ENCODE data around the gene MCC. TPM values are rescaled to one million over a fixed set of nuclear protein-coding genes. Genes with fewer than 3 reads are reported as not detected.
A peak's percentile ranks its signal among the peaks of the same experiment; 100 is the strongest.

MCC gene
- total RNA-seq, 1 experiment from 2014 or later = 23.5 TPM

DNA sequence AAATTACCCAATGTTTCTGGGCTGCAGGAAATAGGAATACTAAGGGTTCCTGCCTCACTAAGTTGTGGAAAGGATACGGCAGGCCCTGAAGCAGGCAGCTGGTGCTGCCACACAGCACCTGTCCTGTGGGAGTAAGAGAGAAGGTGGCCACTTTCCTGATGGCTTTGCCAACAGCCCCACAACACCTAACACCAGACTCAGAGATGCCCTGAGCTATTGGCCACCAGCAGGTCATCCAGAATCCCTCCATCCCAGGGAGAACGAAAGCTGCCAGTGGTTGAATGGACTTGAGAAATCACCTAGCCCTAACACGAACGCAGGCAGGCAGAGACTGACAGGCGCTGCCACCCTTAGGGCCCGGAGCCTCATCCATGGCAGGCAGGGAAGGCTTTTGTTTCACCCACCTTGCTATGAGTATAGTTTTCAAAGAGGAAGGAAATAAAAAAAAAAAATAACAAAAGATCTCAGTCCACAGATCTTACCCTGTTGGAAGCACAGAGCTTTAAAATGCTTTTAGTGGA, 429.5 kb downstream of the MCC start:
- no peak overlapping the region for H3K4me3 Mint-ChIP-seq
- POLR2A ChIA-PET = no interaction called here
- H3K27ac Mint-ChIP-seq = peak overlapping the region; percentile 66; the same call in 1 of the 2 replicates
- CTCF ChIA-PET = interaction anchor here (0.9 to 1.5 kb wide), 3 partner anchors 16 to 455 kb away, joined by 3 to 4 read pairs (median 3); partner anchors contain the start of gene YTHDC2
- TF ChIP-seq, protein P1, sequence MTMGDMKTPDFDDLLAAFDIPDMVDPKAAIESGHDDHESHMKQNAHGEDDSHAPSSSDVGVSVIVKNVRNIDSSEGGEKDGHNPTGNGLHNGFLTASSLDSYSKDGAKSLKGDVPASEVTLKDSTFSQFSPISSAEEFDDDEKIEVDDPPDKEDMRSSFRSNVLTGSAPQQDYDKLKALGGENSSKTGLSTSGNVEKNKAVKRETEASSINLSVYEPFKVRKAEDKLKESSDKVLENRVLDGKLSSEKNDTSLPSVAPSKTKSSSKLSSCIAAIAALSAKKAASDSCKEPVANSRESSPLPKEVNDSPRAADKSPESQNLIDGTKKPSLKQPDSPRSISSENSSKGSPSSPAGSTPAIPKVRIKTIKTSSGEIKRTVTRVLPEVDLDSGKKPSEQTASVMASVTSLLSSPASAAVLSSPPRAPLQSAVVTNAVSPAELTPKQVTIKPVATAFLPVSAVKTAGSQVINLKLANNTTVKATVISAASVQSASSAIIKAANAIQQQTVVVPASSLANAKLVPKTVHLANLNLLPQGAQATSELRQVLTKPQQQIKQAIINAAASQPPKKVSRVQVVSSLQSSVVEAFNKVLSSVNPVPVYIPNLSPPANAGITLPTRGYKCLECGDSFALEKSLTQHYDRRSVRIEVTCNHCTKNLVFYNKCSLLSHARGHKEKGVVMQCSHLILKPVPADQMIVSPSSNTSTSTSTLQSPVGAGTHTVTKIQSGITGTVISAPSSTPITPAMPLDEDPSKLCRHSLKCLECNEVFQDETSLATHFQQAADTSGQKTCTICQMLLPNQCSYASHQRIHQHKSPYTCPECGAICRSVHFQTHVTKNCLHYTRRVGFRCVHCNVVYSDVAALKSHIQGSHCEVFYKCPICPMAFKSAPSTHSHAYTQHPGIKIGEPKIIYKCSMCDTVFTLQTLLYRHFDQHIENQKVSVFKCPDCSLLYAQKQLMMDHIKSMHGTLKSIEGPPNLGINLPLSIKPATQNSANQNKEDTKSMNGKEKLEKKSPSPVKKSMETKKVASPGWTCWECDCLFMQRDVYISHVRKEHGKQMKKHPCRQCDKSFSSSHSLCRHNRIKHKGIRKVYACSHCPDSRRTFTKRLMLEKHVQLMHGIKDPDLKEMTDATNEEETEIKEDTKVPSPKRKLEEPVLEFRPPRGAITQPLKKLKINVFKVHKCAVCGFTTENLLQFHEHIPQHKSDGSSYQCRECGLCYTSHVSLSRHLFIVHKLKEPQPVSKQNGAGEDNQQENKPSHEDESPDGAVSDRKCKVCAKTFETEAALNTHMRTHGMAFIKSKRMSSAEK (CRISPR knock-in tag; IDR thresholded peaks at IDR 0.05; ENCODE audit: borderline replicate concordance) = no peak
- TF ChIP-seq, protein P2, sequence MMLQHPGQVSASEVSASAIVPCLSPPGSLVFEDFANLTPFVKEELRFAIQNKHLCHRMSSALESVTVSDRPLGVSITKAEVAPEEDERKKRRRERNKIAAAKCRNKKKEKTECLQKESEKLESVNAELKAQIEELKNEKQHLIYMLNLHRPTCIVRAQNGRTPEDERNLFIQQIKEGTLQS (CRISPR knock-in tag; conservative IDR thresholded peaks at IDR 0.05) = no peak
- TF ChIP-seq E2F4 (CRISPR knock-in tag; IDR thresholded peaks at IDR 0.05; ENCODE audit: borderline replicate concordance, low read depth) (no peak), ZBTB21 (CRISPR knock-in tag; IDR thresholded peaks at IDR 0.05; ENCODE audit: borderline replicate concordance) (no peak), GTF2I (CRISPR knock-in tag; conservative IDR thresholded peaks at IDR 0.05) (no peak), TCF7 (CRISPR knock-in tag; IDR thresholded peaks at IDR 0.05; ENCODE audit: low read depth) (no peak), TP53 (CRISPR knock-in tag; IDR thresholded peaks at IDR 0.05) (no peak)
- H3K4me1 Mint-ChIP-seq = peaks cover 4% of the 10 kb centered on the region; the same call in 1 of the 2 replicates
- H3K27me3 Mint-ChIP-seq (ENCODE audit: low read depth) = no peaks in the 10 kb centered on the region
- ATAC-seq (no peak), DNase-seq (ENCODE audit: low spot score) (no peak)
- H3K36me3 Mint-ChIP-seq = peaks cover 19% of the 10 kb centered on the region
- no peaks in the 10 kb centered on the region for H3K9me3 Mint-ChIP-seq

DNA sequence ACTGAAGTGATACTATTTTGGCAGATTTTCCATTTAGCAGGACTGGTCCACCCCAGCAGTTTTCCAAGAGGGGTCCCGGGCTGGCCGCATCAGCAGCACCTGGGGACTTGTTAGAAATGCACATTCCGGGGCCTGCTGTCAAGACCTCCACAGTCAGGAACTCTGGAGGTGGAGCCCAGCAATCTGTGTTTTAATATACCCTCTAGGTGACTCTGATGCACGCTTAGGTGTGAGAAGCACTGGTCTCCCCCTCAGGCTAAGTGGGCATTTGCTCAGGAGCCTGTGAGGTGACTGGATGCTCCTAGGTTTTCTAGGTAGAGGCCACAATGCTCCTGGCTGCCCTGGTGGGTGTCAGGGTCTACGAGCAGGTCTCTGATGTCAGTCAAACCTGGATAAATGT, 430.0 kb downstream of the MCC start:
- no peak for DNase-seq (ENCODE audit: low spot score)
- Mint-ChIP-seq H3K4me1 (peaks cover 4% of the 10 kb centered on the region; the same call in 1 of the 2 replicates), H3K27ac (no peak overlapping the region), H3K36me3 (peaks cover 18% of the 10 kb centered on the region), H3K27me3 (ENCODE audit: low read depth) (no peaks in the 10 kb centered on the region), H3K9me3 (no peaks in the 10 kb centered on the region), H3K4me3 (no peak overlapping the region)
- ChIA-PET CTCF (interaction anchor here (1.2 to 1.4 kb wide), 2 partner anchors 14 to 272 kb away, joined by 7 to 8 read pairs; no protein-coding TSS in a partner anchor), POLR2A (no interaction called here)
- ATAC-seq = peak; percentile 14; the same call in 1 of the 2 replicates
- TF ChIP-seq, protein P3, sequence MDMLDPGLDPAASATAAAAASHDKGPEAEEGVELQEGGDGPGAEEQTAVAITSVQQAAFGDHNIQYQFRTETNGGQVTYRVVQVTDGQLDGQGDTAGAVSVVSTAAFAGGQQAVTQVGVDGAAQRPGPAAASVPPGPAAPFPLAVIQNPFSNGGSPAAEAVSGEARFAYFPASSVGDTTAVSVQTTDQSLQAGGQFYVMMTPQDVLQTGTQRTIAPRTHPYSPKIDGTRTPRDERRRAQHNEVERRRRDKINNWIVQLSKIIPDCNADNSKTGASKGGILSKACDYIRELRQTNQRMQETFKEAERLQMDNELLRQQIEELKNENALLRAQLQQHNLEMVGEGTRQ (CRISPR knock-in tag; IDR thresholded peaks at IDR 0.05) = no peak

- ATAC-seq (peak; percentile 64), DNase-seq (ENCODE audit: low spot score) (no peak)
- H3K4me3 Mint-ChIP-seq = no peak overlapping the region
- H3K27ac Mint-ChIP-seq = 0 out of 2 replicates have a peak overlapping the region, but pooled peaks have one; percentile 32
- ChIA-PET POLR2A (no interaction called here), CTCF (interaction anchor here (0.6 to 1.4 kb wide), 10 partner anchors 10 to 549 kb away, joined by 3 to 8 read pairs (median 3); no protein-coding TSS in a partner anchor)
- peaks cover 7% of the 10 kb centered on the region; the same call in 1 of the 2 replicates for H3K4me1 Mint-ChIP-seq
- no peaks in the 10 kb centered on the region for H3K27me3 Mint-ChIP-seq (ENCODE audit: low read depth)
- H3K9me3 Mint-ChIP-seq = no peaks in the 10 kb centered on the region
- peaks cover 17% of the 10 kb centered on the region for H3K36me3 Mint-ChIP-seq
- TF ChIP-seq ZNF396 (CRISPR knock-in tag; IDR thresholded peaks at IDR 0.05; ENCODE audit: borderline replicate concordance) (no peak), CREB1 (CRISPR knock-in tag; IDR thresholded peaks at IDR 0.05) (no peak), ELF4 (CRISPR knock-in tag; IDR thresholded peaks at IDR 0.05; ENCODE audit: low read depth) (no peak), JUN (CRISPR knock-in tag; IDR thresholded peaks at IDR 0.05) (no peak), HMGA2 (CRISPR knock-in tag; IDR thresholded peaks at IDR 0.05) (no peak), E2F4 (CRISPR knock-in tag; IDR thresholded peaks at IDR 0.05; ENCODE audit: borderline replicate concordance, low read depth) (no peak), STAT6 (CRISPR knock-in tag; conservative IDR thresholded peaks at IDR 0.05; ENCODE audit: low read depth) (no peak), ZNF671 (CRISPR knock-in tag; IDR thresholded peaks at IDR 0.05) (no peak), NFATC4 (CRISPR knock-in tag; IDR thresholded peaks at IDR 0.05) (no peak), PREB (CRISPR knock-in tag; IDR thresholded peaks at IDR 0.05; ENCODE audit: borderline replicate concordance) (no peak), SP1 (CRISPR knock-in tag; conservative IDR thresholded peaks at IDR 0.05) (no peak)
Measured at GRCh38 chr5:113057557-113057984, 430.7 kb downstream of the MCC start.
